Endothelial cell of umbilical vein (primary cell): ENCODE data around the gene FCER2. TPM values are rescaled to one million over a fixed set of nuclear protein-coding genes. Genes with fewer than 3 reads are reported as not detected.

Experiments
- BruUV-seq: library from RNA; stranded (reverse); fragments of 400-500 nt; replicated peaks from 2 replicates; lab custom pipeline; 2021; lab: Mats Ljungman, UMichigan
- CTCF ChIA-PET: fragments of 300-600, 350-600 bp; sonication (Branson Sonifier 250); formaldehyde crosslinking; loops from one replicate; lab custom pipeline; 2021; ENCODE audit warnings: antibody characterized with exemption, inconsistent platforms; lab: Charles Lee
- POLR2A ChIA-PET: fragments of 300-600, 350-600 bp; sonication (Branson Sonifier 250); formaldehyde crosslinking; loops from one replicate; lab custom pipeline; 2021; ENCODE audit warnings: antibody characterized with exemption, inconsistent platforms; lab: Charles Lee
- DNase-seq: peaks from one replicate; pipeline ENCODE4 v3.0.0-alpha.2; 2011; ENCODE audit warnings: low read depth, low spot score
- FAIRE-seq: peaks from 2 replicates; lab custom pipeline; 2011; peaks lifted over from hg19 to GRCh38; lab: Jason Lieb, UNC
- H2AFZ ChIP-seq: 2 replicates; pipeline ENCODE4 v1.6.0; 2012; ENCODE audit warnings: low read depth, low read length, control low read depth, inconsistent platforms
- H3K27ac ChIP-seq: 2 replicates; pipeline ENCODE4 v1.5.1; 2011; ENCODE audit warnings: low read depth, mild to moderate bottlenecking, control low read depth, low read length, moderate library complexity; ENCODE audit not compliant: insufficient read depth
- H3K27me3 ChIP-seq, 2 experiments: 2 replicates each; pipeline versions ENCODE4 v1.6.0 to v1.6.1; 2011; ENCODE audit warnings: low read length in 2 of 2, mixed read lengths in 1 of 2; ENCODE audit not compliant: control insufficient read depth in 2 of 2, insufficient read depth in 2 of 2
- H3K36me3 ChIP-seq, 2 experiments: 2 replicates in 1 of 2; 3 replicates in 1 of 2; pipeline ENCODE4 v1.5.1; 2011; ENCODE audit warnings: low read length in 2 of 2, mild to moderate bottlenecking in 1 of 2, moderate library complexity in 1 of 2; ENCODE audit not compliant: control insufficient read depth in 2 of 2, insufficient read depth in 2 of 2; ENCODE audit errors: extremely low read depth in 1 of 2
- H3K4me1 ChIP-seq: 3 replicates; pipeline ENCODE4 v1.5.1; 2011; ENCODE audit warnings: mild to moderate bottlenecking, low read length; ENCODE audit not compliant: control insufficient read depth, insufficient read depth; ENCODE audit errors: extremely low read depth
- H3K4me2 ChIP-seq: 2 replicates; pipeline ENCODE4 v1.6.1; 2011; ENCODE audit warnings: low read length, control low read depth, mixed read lengths; ENCODE audit not compliant: insufficient read depth
- H3K4me3 ChIP-seq, 3 experiments: fragments of 200-600 bp in 1 of 3; sonication (generic), shearing (Covaris generic) in 1 of 3; replicated peaks in 1 of 3; 2 replicates each; pipeline ENCODE4 v1.5.1; 2011 to 2016; ENCODE audit warnings: control low read depth in 3 of 3, low read length in 3 of 3, mild to moderate bottlenecking in 2 of 3, inconsistent platforms in 1 of 3, low read depth in 1 of 3, moderate library complexity in 1 of 3; ENCODE audit not compliant: insufficient read depth in 1 of 3
- H3K79me2 ChIP-seq: 2 replicates; pipeline ENCODE4 v1.6.0; 2012; ENCODE audit warnings: low read length, inconsistent platforms; ENCODE audit not compliant: control insufficient read depth, insufficient read depth
- H3K9ac ChIP-seq: replicated peaks from 2 replicates; pipeline ENCODE3; 2011; ENCODE audit warnings: low read length, control low read depth; ENCODE audit not compliant: insufficient read depth; ENCODE audit errors: extremely low read depth
- H3K9me1 ChIP-seq: replicated peaks from 3 replicates; pipeline ENCODE4 v1.6.0; 2011; ENCODE audit warnings: mild to moderate bottlenecking, low read length; ENCODE audit not compliant: control insufficient read depth, insufficient read depth; ENCODE audit errors: extremely low read depth
- H3K9me3 ChIP-seq: replicated peaks from 2 replicates; pipeline ENCODE4 v1.5.1; 2012; ENCODE audit warnings: low read length, inconsistent platforms; ENCODE audit not compliant: control insufficient read depth, insufficient read depth
- H4K20me1 ChIP-seq: replicated peaks from 2 replicates; pipeline ENCODE3; 2011; ENCODE audit warnings: mild to moderate bottlenecking, low read length; ENCODE audit not compliant: control insufficient read depth, insufficient read depth; ENCODE audit errors: extremely low read depth
- EZH2 ChIP-seq: IDR thresholded peaks from 2 replicates; pipeline ENCODE4 v1.6.1; 2012; ENCODE audit warnings: borderline replicate concordance, low read depth, mild to moderate bottlenecking, moderate library complexity, low read length, inconsistent platforms; ENCODE audit not compliant: severe bottlenecking
- FOS ChIP-seq: IDR thresholded peaks from 2 replicates; pipeline ENCODE4 v1.6.1; 2011; ENCODE audit warnings: mild to moderate bottlenecking, low read length, moderate library complexity, borderline replicate concordance; ENCODE audit not compliant: insufficient read depth
- GATA2 ChIP-seq: IDR thresholded peaks from 2 replicates; pipeline ENCODE4 v1.7.0; 2011; ENCODE audit warnings: low read depth, mild to moderate bottlenecking, moderate library complexity, mixed read lengths, low read length; ENCODE audit not compliant: insufficient read length, insufficient read depth
- JUN ChIP-seq: IDR thresholded peaks from 2 replicates; pipeline ENCODE4 v1.6.1; 2011; ENCODE audit warnings: borderline replicate concordance, low read depth; ENCODE audit not compliant: insufficient read length, insufficient read depth
- MYC ChIP-seq: IDR thresholded peaks from one replicate; pipeline ENCODE4 v1.6.1; 2011; ENCODE audit warnings: mild to moderate bottlenecking, low read depth, low read length
- POLR2A ChIP-seq: IDR thresholded peaks from 2 replicates; pipeline ENCODE4 v1.6.1; 2012; ENCODE audit warnings: low read depth, mild to moderate bottlenecking, control low read depth, low read length
- POLR2AphosphoS5 ChIP-seq: IDR thresholded peaks from 2 replicates; pipeline ENCODE4 v1.6.1; 2012; ENCODE audit warnings: low read depth, mild to moderate bottlenecking, control low read depth, low read length, moderate library complexity; ENCODE audit not compliant: insufficient read depth
- dilution Hi-C: fragments of 300-500 bp; cut with MboI; formaldehyde crosslinking; loops from one replicate; pipeline ENCODE4 v1.15.0; 2019; ENCODE audit warnings: low sequenced_read_pairs; ENCODE audit not compliant: extremely low pct_ligation_motif_present
- intact Hi-C: fragments of 100-400 bp; cut with micrococcal nuclease; formaldehyde crosslinking; loops from one replicate; pipeline ENCODE4 v1.10.0; 2022
- polyA plus RNA-seq, 4 experiments: library from polyadenylated mRNA; depleted of rRNA in 3 of 4; stranded (reverse) in 3 of 4; unstranded in 1 of 4; fragments of >200 nt; gene quantifications; 2 replicates each; pipeline versions ENCODE4 v1.2.1 to v1.2.3, GENCODE V29; 2011 to 2012; ENCODE audit warnings: missing spikeins in 1 of 4
- total RNA-seq: library from RNA; stranded (reverse); gene quantifications from 2 replicates; pipeline ENCODE4 v1.2.3, GENCODE V29; 2021
- TF ChIP-seq, protein P1 (sequence below): IDR thresholded peaks from 2 replicates; pipeline ENCODE4 v1.6.1; 2011; ENCODE audit not compliant: insufficient read depth, insufficient read length
- TF ChIP-seq, protein P2 (sequence below), 2 donors: IDR thresholded peaks; 1 replicate in 1 of 2; 2 replicates in 1 of 2; pipeline ENCODE4 v1.5.1; 2011; ENCODE audit warnings: low read length in 2 of 2, mild to moderate bottlenecking in 2 of 2, moderate library complexity in 2 of 2, control low read depth in 1 of 2, inconsistent platforms in 1 of 2, low read depth in 1 of 2; ENCODE audit not compliant: insufficient read depth in 1 of 2; ENCODE audit errors: extremely low read depth in 1 of 2

FCER2 gene
- total and polyA plus RNA-seq, 2 donors (not counting 3 experiments of a cell fraction or from before 2014, with no cell fraction given) = not detected

DNA sequence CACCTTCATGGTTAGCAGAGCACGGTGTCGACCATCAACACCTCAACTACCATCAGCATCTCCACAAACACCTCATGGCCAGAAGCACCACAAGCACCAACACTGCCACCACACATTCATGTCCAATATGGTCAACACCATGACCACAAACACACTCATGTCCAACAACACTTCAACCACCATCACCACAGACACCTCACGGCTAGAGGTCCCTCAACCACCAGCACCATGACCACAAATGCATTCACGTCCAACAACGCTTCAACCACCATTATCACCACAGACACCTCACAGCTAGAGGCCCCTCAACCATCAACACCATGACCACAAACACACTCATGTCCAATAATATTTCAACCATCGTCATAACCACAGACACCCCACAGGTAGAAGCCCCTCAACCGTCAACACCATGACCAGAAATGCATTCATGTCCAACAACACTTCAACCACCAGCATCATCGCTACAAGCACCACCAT is 11.1 kb downstream of the FCER2 start:
- CTCF ChIA-PET = no interaction called here

DNA sequence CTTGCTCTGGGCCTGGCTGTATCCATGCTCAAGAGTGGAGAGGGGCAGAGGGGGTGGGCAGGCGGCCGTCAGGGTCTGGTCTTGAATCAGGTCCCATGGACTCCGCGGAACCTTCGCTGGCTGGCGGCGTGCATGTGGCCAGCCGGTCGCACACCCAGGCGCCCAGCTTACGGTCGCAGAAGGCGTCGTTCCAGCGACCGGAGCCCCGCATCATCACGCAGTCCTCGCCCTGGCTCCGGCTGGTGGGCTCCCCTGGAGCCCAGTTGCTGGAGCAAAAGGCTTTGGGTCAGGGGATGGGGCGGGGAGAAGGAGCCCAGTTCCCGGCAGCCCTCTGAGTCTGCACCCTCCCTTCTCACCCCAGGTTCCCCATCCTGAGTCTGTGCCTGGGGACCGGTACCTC is 12.8 kb downstream of the FCER2 start:
- no TSS peak for BruUV-seq
- CTCF ChIA-PET = interaction anchor here (1.1 kb wide), 1 partner anchor 85 kb away, joined by 3 read pairs; no protein-coding TSS in a partner anchor
- dilution Hi-C loops = no loop called here
- no peak overlapping the region for H3K4me2 ChIP-seq
- H2AFZ ChIP-seq = no peak overlapping the region
- H3K9me3 ChIP-seq = no peaks in the 10 kb centered on the region
- intact Hi-C loops = no loop called here
- no peak overlapping the region for H3K9ac ChIP-seq
- H3K79me2 ChIP-seq = no peaks in the 10 kb centered on the region
- no peaks in the 10 kb centered on the region for H3K27me3 ChIP-seq
- no peak for DNase-seq
- no peak for FAIRE-seq
- no peak overlapping the region for H3K4me3 ChIP-seq
- no peaks in the 10 kb centered on the region for H3K9me1 ChIP-seq
- POLR2A ChIA-PET = no interaction called here
- no peak overlapping the region for H3K27ac ChIP-seq
- no peaks in the 10 kb centered on the region for H4K20me1 ChIP-seq
- no peaks in the 10 kb centered on the region for H3K4me1 ChIP-seq
- H3K36me3 ChIP-seq = no peaks in the 10 kb centered on the region
- no peak for TF ChIP-seq POLR2A
- no peak for TF ChIP-seq EZH2
- TF ChIP-seq MYC = no peak
- no peak for TF ChIP-seq FOS
- no peak for TF ChIP-seq GATA2
- TF ChIP-seq, protein P1, sequence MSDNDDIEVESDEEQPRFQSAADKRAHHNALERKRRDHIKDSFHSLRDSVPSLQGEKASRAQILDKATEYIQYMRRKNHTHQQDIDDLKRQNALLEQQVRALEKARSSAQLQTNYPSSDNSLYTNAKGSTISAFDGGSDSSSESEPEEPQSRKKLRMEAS = no peak
- no peak for TF ChIP-seq POLR2AphosphoS5
- TF ChIP-seq, protein P2, sequence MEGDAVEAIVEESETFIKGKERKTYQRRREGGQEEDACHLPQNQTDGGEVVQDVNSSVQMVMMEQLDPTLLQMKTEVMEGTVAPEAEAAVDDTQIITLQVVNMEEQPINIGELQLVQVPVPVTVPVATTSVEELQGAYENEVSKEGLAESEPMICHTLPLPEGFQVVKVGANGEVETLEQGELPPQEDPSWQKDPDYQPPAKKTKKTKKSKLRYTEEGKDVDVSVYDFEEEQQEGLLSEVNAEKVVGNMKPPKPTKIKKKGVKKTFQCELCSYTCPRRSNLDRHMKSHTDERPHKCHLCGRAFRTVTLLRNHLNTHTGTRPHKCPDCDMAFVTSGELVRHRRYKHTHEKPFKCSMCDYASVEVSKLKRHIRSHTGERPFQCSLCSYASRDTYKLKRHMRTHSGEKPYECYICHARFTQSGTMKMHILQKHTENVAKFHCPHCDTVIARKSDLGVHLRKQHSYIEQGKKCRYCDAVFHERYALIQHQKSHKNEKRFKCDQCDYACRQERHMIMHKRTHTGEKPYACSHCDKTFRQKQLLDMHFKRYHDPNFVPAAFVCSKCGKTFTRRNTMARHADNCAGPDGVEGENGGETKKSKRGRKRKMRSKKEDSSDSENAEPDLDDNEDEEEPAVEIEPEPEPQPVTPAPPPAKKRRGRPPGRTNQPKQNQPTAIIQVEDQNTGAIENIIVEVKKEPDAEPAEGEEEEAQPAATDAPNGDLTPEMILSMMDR (IDR thresholded peaks at IDR 0.05; ENCODE audit: extremely low read depth in 1 of 2, insufficient read depth in 1 of 2, low read depth in 1 of 2, low read length in 2 of 2) = no peak
- TF ChIP-seq JUN = no peak

More for the DNA sequence above, 11.1 kb downstream of the FCER2 start:
- H4K20me1 ChIP-seq = no peaks in the 10 kb centered on the region
- dilution Hi-C loops = no loop called here
- H3K79me2 ChIP-seq = no peaks in the 10 kb centered on the region
- no peak overlapping the region for H3K4me2 ChIP-seq
- POLR2A ChIA-PET = no interaction called here
- H3K27me3 ChIP-seq = no peaks in the 10 kb centered on the region
- no peak overlapping the region for H3K27ac ChIP-seq
- H3K4me1 ChIP-seq = no peaks in the 10 kb centered on the region
- no peaks in the 10 kb centered on the region for H3K9me3 ChIP-seq
- FAIRE-seq = no peak
- DNase-seq = no peak
- H2AFZ ChIP-seq = no peak overlapping the region
- H3K4me3 ChIP-seq = no peak overlapping the region
- TF ChIP-seq, protein P2 (IDR thresholded peaks at IDR 0.05; ENCODE audit: extremely low read depth in 1 of 2, insufficient read depth in 1 of 2, low read depth in 1 of 2, low read length in 2 of 2) = no peak
- TF ChIP-seq EZH2 (no peak), FOS (no peak), POLR2A (no peak)
- BruUV-seq = no TSS peak
- H3K9me1 ChIP-seq = no peaks in the 10 kb centered on the region
- no peak overlapping the region for H3K9ac ChIP-seq
- H3K36me3 ChIP-seq = no peaks in the 10 kb centered on the region
- intact Hi-C loops = no loop called here
